HepG2 (cell line): ENCODE data around the gene ATP6V0E2. TPM values are rescaled to one million over a fixed set of nuclear protein-coding genes. Genes with fewer than 3 reads are reported as not detected.

ENCODE experiments used
- ARHGAP35 ChIP-seq: sonication (generic); formaldehyde crosslinking; IDR thresholded peaks from 2 replicates; pipeline ENCODE4 v1.9.0; 2022; ENCODE audit warnings: mild to moderate bottlenecking, inconsistent platforms, moderate library complexity, missing genetic modification reagents, borderline replicate concordance
- BCLAF1 ChIP-seq: fragments of 450-650 bp; IDR thresholded peaks from 2 replicates; pipeline ENCODE4 v1.6.1; 2017; ENCODE audit warnings: mild to moderate bottlenecking
- CREM ChIP-seq, 2 experiments: sonication (generic) in 1 of 2; formaldehyde crosslinking in 1 of 2; IDR thresholded peaks; 2 replicates each; pipeline versions ENCODE4 v1.4.0 to v1.6.1; 2016 to 2020; ENCODE audit warnings: antibody characterized with exemption in 1 of 2, mild to moderate bottlenecking in 1 of 2, missing genetic modification reagents in 1 of 2
- ETV5 ChIP-seq: IDR thresholded peaks from 2 replicates; pipeline ENCODE4 v1.6.1; 2018; ENCODE audit warnings: missing biosample characterization, missing genetic modification reagents, inconsistent platforms, borderline replicate concordance
- HNF4A ChIP-seq: sonication (generic); formaldehyde crosslinking; IDR thresholded peaks from 2 replicates; pipeline ENCODE4 v1.4.0; 2020; ENCODE audit warnings: missing genetic modification reagents
- MAFF ChIP-seq: IDR thresholded peaks from 2 replicates; pipeline ENCODE4 v1.6.1; 2011; ENCODE audit warnings: low read depth, low read length, improper control_type of control experiment
- MEIS1 ChIP-seq: sonication (generic); formaldehyde crosslinking; IDR thresholded peaks from 2 replicates; pipeline ENCODE4 v1.9.0; 2021; ENCODE audit warnings: mild to moderate bottlenecking, missing genetic modification reagents, moderate library complexity, borderline replicate concordance
- SALL2 ChIP-seq: sonication (generic); formaldehyde crosslinking; IDR thresholded peaks from 2 replicates; pipeline ENCODE4 v1.8.1; 2023; ENCODE audit warnings: mild to moderate bottlenecking, missing genetic modification reagents, inconsistent platforms
- SIX1 ChIP-seq: sonication (generic); formaldehyde crosslinking; IDR thresholded peaks from 2 replicates; pipeline ENCODE4 v1.4.0; 2020; ENCODE audit warnings: missing genetic modification reagents, borderline replicate concordance
- TARDBP ChIP-seq: sonication (generic); formaldehyde crosslinking; IDR thresholded peaks from 2 replicates; pipeline ENCODE4 v1.8.0; 2022; ENCODE audit warnings: mild to moderate bottlenecking, missing genetic modification reagents
- TEAD2 ChIP-seq: sonication (generic); formaldehyde crosslinking; IDR thresholded peaks from 2 replicates; pipeline ENCODE4 v1.9.0; 2021; ENCODE audit warnings: missing genetic modification reagents
- ZNF274 ChIP-seq: sonication (generic); formaldehyde crosslinking; IDR thresholded peaks from 2 replicates; pipeline ENCODE4 v1.5.1; 2020; ENCODE audit warnings: mild to moderate bottlenecking, missing genetic modification reagents
- ZNF362 ChIP-seq: sonication (generic); formaldehyde crosslinking; IDR thresholded peaks from 2 replicates; pipeline ENCODE4 v1.4.0; 2020; ENCODE audit warnings: missing genetic modification reagents, mild to moderate bottlenecking, borderline replicate concordance
- ZNF556 ChIP-seq: sonication (generic); formaldehyde crosslinking; IDR thresholded peaks from 2 replicates; pipeline ENCODE4 v1.4.0; 2020; ENCODE audit warnings: mild to moderate bottlenecking, missing genetic modification reagents, borderline replicate concordance
- ZNF709 ChIP-seq: sonication (generic); formaldehyde crosslinking; IDR thresholded peaks from 2 replicates; pipeline ENCODE4 v1.5.0; 2020; ENCODE audit warnings: mild to moderate bottlenecking, missing genetic modification reagents
- polyA plus RNA-seq, 8 experiments: library from polyadenylated mRNA; depleted of rRNA in 3 of 8; stranded (reverse) in 7 of 8; unstranded in 1 of 8; fragments of >200 nt; fragmentation: Illumina TruSeq in 4 of 8; extraction: Trizol in 4 of 8; gene quantifications; 2 replicates each; pipeline versions ENCODE4 v1.2.1 to v1.2.3, GENCODE V29; 2011 to 2016; ENCODE audit warnings: low read depth in 4 of 8, missing spikeins in 1 of 8, mixed read lengths in 1 of 8; ENCODE audit not compliant: insufficient read depth in 1 of 8
- total RNA-seq, 5 experiments: library from RNA; depleted of rRNA; stranded (reverse); fragments of >200 nt; fragmentation: Illumina TruSeq; extraction: Trizol; gene quantifications; 2 replicates each; pipeline ENCODE4 v1.2.3, GENCODE V29; 2016; ENCODE audit warnings: low read depth in 1 of 5
- TF ChIP-seq, protein P1 (sequence below): IDR thresholded peaks from 2 replicates; pipeline ENCODE4 v1.6.1; 2012; ENCODE audit warnings: low read depth, low read length, improper control_type of control experiment
- TF ChIP-seq, protein P2 (sequence below): sonication (generic); formaldehyde crosslinking; IDR thresholded peaks from 2 replicates; pipeline ENCODE4 v1.4.0; 2020; ENCODE audit warnings: missing genetic modification reagents
- TF ChIP-seq, protein P3 (sequence below): sonication (generic); formaldehyde crosslinking; conservative IDR thresholded peaks from 2 replicates; pipeline ENCODE4 v1.5.0; 2020; ENCODE audit warnings: missing genetic modification reagents

ATP6V0E2 gene
- total and polyA plus RNA-seq, 2 of the 13 experiments (the other 11 are each of a cell fraction or from before 2014, with no cell fraction given), result 36.8 to 203 TPM

DNA sequence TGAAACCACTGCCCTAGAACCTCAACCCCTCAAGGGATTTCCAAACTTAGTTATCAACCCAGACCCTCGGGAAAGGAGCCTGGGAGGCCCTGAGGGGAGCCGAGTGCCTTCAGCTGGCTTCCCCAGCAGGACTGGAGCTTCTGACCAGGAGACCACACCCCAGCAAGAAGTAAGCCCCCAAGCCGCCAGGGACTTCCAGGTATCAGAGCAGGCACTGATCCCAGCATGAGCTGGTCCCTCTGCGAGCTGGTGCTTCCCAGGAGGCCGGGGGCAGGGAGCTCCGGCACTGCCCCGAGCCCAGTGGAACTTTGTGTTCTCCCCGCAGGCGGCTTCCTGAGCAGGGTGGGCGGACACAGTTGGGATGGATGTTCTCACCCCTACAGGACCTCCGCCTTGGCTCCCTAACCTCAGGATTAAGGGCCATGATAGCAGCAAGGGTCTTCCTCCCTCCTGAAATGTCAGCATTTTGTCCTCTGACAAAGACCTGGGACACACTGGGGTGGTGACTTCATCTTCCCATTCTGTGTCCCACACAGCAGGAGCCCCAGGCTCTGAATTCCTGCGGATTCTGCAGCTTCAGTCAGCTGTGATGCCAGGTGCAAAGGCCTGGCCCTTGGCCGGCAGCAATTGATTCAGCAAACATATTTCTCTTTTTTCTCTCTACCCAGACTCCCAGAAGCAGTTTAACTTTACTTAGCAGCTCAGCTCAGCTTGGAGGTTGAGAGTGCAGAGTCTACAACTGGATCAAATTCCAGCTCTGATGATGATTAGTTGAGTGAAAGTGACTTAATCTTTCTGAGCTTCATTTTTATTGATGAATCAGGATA is 11.6 kb downstream of the ATP6V0E2 start (continued):
- TF ChIP-seq ARHGAP35, result no peak
- TF ChIP-seq MAFF, result peak; percentile 38
- peak; percentile 80 for TF ChIP-seq HNF4A (CRISPR knock-in tag)
- TF ChIP-seq, protein P1, sequence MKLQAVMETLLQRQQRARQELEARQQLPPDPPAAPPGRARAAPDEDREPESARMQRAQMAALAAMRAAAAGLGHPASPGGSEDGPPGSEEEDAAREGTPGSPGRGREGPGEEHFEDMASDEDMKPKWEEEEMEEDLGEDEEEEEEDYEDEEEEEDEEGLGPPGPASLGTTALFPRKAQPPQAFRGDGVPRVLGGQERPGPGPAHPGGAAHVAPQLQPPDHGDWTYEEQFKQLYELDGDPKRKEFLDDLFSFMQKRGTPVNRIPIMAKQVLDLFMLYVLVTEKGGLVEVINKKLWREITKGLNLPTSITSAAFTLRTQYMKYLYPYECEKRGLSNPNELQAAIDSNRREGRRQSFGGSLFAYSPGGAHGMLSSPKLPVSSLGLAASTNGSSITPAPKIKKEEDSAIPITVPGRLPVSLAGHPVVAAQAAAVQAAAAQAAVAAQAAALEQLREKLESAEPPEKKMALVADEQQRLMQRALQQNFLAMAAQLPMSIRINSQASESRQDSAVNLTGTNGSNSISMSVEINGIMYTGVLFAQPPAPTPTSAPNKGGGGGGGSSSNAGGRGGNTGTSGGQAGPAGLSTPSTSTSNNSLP, result peak; percentile 60; the same call in 1 of the 2 replicates
- TF ChIP-seq ZNF274, result 0 out of 2 replicates have a peak, but pooled peaks have one; percentile 14
- TF ChIP-seq ZNF709 (CRISPR knock-in tag), result no peak
- peak; percentile 55; the same call in 1 of the 2 replicates for TF ChIP-seq SIX1 (CRISPR knock-in tag)
- peak; percentile 47; the same call in 1 of the 2 replicates for TF ChIP-seq ZNF362 (CRISPR knock-in tag)
- no peak for TF ChIP-seq TEAD2
- TF ChIP-seq, protein P2, sequence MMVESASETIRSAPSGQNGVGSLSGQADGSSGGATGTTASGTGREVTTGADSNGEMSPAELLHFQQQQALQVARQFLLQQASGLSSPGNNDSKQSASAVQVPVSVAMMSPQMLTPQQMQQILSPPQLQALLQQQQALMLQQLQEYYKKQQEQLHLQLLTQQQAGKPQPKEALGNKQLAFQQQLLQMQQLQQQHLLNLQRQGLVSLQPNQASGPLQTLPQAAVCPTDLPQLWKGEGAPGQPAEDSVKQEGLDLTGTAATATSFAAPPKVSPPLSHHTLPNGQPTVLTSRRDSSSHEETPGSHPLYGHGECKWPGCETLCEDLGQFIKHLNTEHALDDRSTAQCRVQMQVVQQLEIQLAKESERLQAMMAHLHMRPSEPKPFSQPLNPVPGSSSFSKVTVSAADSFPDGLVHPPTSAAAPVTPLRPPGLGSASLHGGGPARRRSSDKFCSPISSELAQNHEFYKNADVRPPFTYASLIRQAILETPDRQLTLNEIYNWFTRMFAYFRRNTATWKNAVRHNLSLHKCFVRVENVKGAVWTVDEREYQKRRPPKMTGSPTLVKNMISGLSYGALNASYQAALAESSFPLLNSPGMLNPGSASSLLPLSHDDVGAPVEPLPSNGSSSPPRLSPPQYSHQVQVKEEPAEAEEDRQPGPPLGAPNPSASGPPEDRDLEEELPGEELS (CRISPR knock-in tag), result no peak
- no peak; the same call in 1 of the 2 replicates for TF ChIP-seq ETV5
- no peak for TF ChIP-seq SALL2 (CRISPR knock-in tag)
- peak; percentile 66; the same call in 1 of the 2 replicates for TF ChIP-seq TARDBP (CRISPR knock-in tag)
- TF ChIP-seq MEIS1 (CRISPR knock-in tag), result 0 out of 2 replicates have a peak, but pooled peaks have one; percentile 55
- TF ChIP-seq, protein P3, sequence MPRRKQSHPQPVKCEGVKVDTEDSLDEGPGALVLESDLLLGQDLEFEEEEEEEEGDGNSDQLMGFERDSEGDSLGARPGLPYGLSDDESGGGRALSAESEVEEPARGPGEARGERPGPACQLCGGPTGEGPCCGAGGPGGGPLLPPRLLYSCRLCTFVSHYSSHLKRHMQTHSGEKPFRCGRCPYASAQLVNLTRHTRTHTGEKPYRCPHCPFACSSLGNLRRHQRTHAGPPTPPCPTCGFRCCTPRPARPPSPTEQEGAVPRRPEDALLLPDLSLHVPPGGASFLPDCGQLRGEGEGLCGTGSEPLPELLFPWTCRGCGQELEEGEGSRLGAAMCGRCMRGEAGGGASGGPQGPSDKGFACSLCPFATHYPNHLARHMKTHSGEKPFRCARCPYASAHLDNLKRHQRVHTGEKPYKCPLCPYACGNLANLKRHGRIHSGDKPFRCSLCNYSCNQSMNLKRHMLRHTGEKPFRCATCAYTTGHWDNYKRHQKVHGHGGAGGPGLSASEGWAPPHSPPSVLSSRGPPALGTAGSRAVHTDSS (CRISPR knock-in tag), result no peak
- no peak for TF ChIP-seq BCLAF1
- TF ChIP-seq ZNF556, result peak; percentile 36; the same call in 1 of the 2 replicates
- peak; percentile 35; the same call in 1 of the 2 replicates for TF ChIP-seq CREM (IDR thresholded peaks at IDR 0.05)
- no peak for TF ChIP-seq CREM (CRISPR knock-in tag; IDR thresholded peaks at IDR 0.05)
